ENCODE results near the gene KIF2A.

KIF2A gene

GRCh38 chr5:62327138-62328053 is 21.4 kb downstream of the KIF2A start:
- TF ChIP-seq ZFX (IDR thresholded peaks at IDR 0.05; ENCODE audit: borderline replicate concordance), result no peak
- no peak for TF ChIP-seq CTCF (IDR thresholded peaks at IDR 0.05)
- no peak overlapping the region for H3K27ac ChIP-seq

- H3K27ac ChIP-seq, result no peak overlapping the region
- TF ChIP-seq CTCF (IDR thresholded peaks at IDR 0.05), result no peak
- TF ChIP-seq ZFX (IDR thresholded peaks at IDR 0.05; ENCODE audit: borderline replicate concordance), result no peak
Measured at GRCh38 chr5:62328772-62329491, 22.9 kb downstream of the KIF2A start.

GRCh38 chr5:62330302-62330701 is 24.3 kb downstream of the KIF2A start:
- no peak overlapping the region for H3K27ac ChIP-seq
- TF ChIP-seq ZFX (IDR thresholded peaks at IDR 0.05; ENCODE audit: borderline replicate concordance), result no peak
- TF ChIP-seq CTCF (IDR thresholded peaks at IDR 0.05), result no peak

- TF ChIP-seq ZFX (IDR thresholded peaks at IDR 0.05; ENCODE audit: borderline replicate concordance), result no peak
- TF ChIP-seq CTCF (IDR thresholded peaks at IDR 0.05), result no peak
- no peak overlapping the region for H3K27ac ChIP-seq
Measured at GRCh38 chr5:62331921-62332320, 25.9 kb downstream of the KIF2A start.

- TF ChIP-seq ZFX (IDR thresholded peaks at IDR 0.05; ENCODE audit: borderline replicate concordance), result no peak
- no peak for TF ChIP-seq CTCF (IDR thresholded peaks at IDR 0.05)
- H3K27ac ChIP-seq, result no peak overlapping the region
Measured at GRCh38 chr5:62333250-62333794, 27.3 kb downstream of the KIF2A start.

GRCh38 chr5:62334082-62334481 is 28.1 kb downstream of the KIF2A start:
- TF ChIP-seq ZFX (IDR thresholded peaks at IDR 0.05; ENCODE audit: borderline replicate concordance), result no peak
- no peak overlapping the region for H3K27ac ChIP-seq

- TF ChIP-seq CTCF (IDR thresholded peaks at IDR 0.05), result no peak
- TF ChIP-seq ZFX (IDR thresholded peaks at IDR 0.05; ENCODE audit: borderline replicate concordance), result no peak
- H3K27ac ChIP-seq, result no peak overlapping the region
Measured at GRCh38 chr5:62340392-62340791, 34.4 kb downstream of the KIF2A start.

All from 22Rv1 (cell line).